ENCODE data around the gene DNAJC30.

DNA sequence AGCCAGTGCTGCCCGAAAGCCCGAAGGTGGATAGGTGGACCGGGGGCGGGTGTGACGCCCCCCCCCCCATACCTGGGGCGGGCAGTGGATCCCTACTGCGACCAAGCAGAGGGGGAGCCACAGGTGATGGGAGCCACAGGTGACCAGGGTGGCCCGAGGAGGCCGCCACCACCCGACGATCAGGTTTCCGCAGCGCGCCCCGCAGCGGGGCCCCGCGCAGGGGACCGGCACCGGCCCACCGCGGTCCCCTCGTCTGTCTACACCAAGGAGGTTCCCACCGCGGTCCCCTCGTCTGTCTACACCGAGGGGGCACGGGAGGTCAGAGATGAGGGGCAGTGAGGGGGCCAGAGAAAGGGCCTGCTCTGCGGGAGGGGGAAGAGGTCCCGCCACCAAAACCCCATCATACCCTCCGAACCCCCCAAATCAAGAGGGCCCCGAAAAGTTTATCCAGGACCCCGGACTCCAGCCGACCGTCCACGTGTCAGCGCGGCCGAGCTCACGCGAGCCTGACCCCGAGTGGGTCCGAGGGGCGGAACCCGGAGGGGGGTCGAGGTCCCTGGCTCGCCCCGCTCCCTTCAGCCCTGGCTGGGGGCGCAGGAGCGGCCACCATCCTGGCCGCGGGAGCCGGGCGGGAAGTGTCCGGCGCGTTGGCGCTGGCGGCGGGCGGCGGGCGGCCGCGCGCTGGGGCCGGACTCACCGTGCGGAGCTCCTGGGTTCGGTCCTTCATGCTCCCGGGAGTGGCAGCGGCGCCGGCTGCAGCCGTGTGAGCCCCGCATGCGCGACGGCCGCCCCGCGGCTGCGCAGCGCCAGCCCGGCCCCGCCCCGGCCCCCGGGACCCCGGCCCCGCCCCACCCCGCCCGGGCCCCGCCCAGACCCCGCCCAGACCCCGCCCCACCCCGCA, 35.9 kb upstream of the DNAJC30 start, which contains the start of gene STX1A:
- TF ChIP-seq POLR2AphosphoS5 (IDR thresholded peaks at IDR 0.05; ENCODE audit: low read depth, low read length): peak; percentile 81
- TF ChIP-seq, protein P1, sequence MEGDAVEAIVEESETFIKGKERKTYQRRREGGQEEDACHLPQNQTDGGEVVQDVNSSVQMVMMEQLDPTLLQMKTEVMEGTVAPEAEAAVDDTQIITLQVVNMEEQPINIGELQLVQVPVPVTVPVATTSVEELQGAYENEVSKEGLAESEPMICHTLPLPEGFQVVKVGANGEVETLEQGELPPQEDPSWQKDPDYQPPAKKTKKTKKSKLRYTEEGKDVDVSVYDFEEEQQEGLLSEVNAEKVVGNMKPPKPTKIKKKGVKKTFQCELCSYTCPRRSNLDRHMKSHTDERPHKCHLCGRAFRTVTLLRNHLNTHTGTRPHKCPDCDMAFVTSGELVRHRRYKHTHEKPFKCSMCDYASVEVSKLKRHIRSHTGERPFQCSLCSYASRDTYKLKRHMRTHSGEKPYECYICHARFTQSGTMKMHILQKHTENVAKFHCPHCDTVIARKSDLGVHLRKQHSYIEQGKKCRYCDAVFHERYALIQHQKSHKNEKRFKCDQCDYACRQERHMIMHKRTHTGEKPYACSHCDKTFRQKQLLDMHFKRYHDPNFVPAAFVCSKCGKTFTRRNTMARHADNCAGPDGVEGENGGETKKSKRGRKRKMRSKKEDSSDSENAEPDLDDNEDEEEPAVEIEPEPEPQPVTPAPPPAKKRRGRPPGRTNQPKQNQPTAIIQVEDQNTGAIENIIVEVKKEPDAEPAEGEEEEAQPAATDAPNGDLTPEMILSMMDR (IDR thresholded peaks at IDR 0.05 in 2 of 3, conservative IDR thresholded peaks at IDR 0.05 in 1 of 3; ENCODE audit: borderline replicate concordance in 1 of 3, insufficient read depth in 1 of 3, low read depth in 2 of 3, low read length in 2 of 3): no peak
- TF ChIP-seq, protein P2, sequence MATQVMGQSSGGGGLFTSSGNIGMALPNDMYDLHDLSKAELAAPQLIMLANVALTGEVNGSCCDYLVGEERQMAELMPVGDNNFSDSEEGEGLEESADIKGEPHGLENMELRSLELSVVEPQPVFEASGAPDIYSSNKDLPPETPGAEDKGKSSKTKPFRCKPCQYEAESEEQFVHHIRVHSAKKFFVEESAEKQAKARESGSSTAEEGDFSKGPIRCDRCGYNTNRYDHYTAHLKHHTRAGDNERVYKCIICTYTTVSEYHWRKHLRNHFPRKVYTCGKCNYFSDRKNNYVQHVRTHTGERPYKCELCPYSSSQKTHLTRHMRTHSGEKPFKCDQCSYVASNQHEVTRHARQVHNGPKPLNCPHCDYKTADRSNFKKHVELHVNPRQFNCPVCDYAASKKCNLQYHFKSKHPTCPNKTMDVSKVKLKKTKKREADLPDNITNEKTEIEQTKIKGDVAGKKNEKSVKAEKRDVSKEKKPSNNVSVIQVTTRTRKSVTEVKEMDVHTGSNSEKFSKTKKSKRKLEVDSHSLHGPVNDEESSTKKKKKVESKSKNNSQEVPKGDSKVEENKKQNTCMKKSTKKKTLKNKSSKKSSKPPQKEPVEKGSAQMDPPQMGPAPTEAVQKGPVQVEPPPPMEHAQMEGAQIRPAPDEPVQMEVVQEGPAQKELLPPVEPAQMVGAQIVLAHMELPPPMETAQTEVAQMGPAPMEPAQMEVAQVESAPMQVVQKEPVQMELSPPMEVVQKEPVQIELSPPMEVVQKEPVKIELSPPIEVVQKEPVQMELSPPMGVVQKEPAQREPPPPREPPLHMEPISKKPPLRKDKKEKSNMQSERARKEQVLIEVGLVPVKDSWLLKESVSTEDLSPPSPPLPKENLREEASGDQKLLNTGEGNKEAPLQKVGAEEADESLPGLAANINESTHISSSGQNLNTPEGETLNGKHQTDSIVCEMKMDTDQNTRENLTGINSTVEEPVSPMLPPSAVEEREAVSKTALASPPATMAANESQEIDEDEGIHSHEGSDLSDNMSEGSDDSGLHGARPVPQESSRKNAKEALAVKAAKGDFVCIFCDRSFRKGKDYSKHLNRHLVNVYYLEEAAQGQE (IDR thresholded peaks at IDR 0.05; ENCODE audit: low read depth): no peak
- TF ChIP-seq POLR2A (IDR thresholded peaks at IDR 0.05; ENCODE audit: borderline replicate concordance, extremely low read depth, insufficient read depth, insufficient read length): peak; percentile 28
- no peak for TF ChIP-seq SRF (IDR thresholded peaks at IDR 0.05; ENCODE audit: low read depth)
- TF ChIP-seq, protein P3, sequence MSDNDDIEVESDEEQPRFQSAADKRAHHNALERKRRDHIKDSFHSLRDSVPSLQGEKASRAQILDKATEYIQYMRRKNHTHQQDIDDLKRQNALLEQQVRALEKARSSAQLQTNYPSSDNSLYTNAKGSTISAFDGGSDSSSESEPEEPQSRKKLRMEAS (IDR thresholded peaks at IDR 0.05): no peak

Measured in HCT116 (cell line).